HL-60 (cell line): ENCODE data around the gene EPSTI1.

Source experiments
- DNase-seq, 2 experiments: peaks; one replicate each; pipeline ENCODE4 v3.0.0-alpha.2; 2010 to 2020; ENCODE audit warnings: low read depth in 1 of 2, low spot score in 1 of 2
- H3K27ac ChIP-seq: fragments of 250-450 bp; sonication (Bioruptor Pico); replicated peaks from 2 replicates; pipeline ENCODE4 v1.5.1; 2020; ENCODE audit warnings: mild to moderate bottlenecking, moderate library complexity
- H3K27me3 ChIP-seq: fragments of 250-450 bp; sonication (Bioruptor Pico); 2 replicates; pipeline ENCODE4 v1.5.1; 2021; ENCODE audit warnings: mild to moderate bottlenecking, moderate library complexity; ENCODE audit not compliant: insufficient read depth, poor library complexity, severe bottlenecking
- H3K4me3 ChIP-seq: replicated peaks from 2 replicates; pipeline ENCODE4 v1.5.1; 2011; ENCODE audit warnings: mild to moderate bottlenecking, control low read depth, low read length; ENCODE audit not compliant: insufficient read depth
- GABPA ChIP-seq: IDR thresholded peaks from 2 replicates; pipeline ENCODE4 v1.6.1; 2012; ENCODE audit warnings: low read depth
- POLR2AphosphoS5 ChIP-seq: IDR thresholded peaks from 2 replicates; pipeline ENCODE4 v1.6.1; 2012; ENCODE audit warnings: low read depth
- SPI1 ChIP-seq: IDR thresholded peaks from 2 replicates; pipeline ENCODE4 v1.6.1; 2012; ENCODE audit warnings: low read depth, mild to moderate bottlenecking, borderline replicate concordance
- TF ChIP-seq, protein P1 (sequence below): IDR thresholded peaks from 2 replicates; pipeline ENCODE4 v1.6.1; 2012; ENCODE audit warnings: low read depth; ENCODE audit not compliant: insufficient replicate concordance
- TF ChIP-seq, protein P2 (sequence below): IDR thresholded peaks from one replicate; pipeline ENCODE4 v1.5.1; 2011; ENCODE audit warnings: low read length, control low read depth, inconsistent platforms; ENCODE audit not compliant: insufficient read depth

EPSTI1 gene

DNA sequence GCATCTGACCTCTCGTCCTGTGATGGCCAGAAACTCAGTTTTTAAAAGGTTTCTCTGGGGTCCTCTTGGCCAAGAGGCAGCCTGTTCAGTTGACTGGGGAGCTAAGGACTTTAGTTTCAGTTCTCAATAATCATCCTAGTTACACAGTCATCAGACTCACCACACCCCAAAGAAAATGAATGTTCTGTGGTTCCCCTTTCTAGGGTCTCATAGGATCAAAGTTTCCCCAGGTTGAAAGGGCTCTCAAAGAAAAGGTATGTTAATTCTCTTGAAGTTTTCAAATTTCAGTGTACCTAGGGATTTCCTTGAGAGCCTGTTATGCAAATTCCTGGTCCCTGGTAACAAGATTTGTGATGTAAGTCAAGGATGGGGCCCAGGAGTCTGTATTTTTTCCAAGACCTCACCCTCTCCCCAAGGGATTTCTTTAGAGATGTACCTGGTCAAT lies 115.7 kb downstream of the EPSTI1 start:
- no peak overlapping the region for H3K4me3 ChIP-seq
- no peak overlapping the region for H3K27ac ChIP-seq
- H3K27me3 ChIP-seq, result peaks cover 7% of the 10 kb centered on the region
- no peak for TF ChIP-seq POLR2AphosphoS5
- no peak for TF ChIP-seq SPI1
- TF ChIP-seq, protein P1, sequence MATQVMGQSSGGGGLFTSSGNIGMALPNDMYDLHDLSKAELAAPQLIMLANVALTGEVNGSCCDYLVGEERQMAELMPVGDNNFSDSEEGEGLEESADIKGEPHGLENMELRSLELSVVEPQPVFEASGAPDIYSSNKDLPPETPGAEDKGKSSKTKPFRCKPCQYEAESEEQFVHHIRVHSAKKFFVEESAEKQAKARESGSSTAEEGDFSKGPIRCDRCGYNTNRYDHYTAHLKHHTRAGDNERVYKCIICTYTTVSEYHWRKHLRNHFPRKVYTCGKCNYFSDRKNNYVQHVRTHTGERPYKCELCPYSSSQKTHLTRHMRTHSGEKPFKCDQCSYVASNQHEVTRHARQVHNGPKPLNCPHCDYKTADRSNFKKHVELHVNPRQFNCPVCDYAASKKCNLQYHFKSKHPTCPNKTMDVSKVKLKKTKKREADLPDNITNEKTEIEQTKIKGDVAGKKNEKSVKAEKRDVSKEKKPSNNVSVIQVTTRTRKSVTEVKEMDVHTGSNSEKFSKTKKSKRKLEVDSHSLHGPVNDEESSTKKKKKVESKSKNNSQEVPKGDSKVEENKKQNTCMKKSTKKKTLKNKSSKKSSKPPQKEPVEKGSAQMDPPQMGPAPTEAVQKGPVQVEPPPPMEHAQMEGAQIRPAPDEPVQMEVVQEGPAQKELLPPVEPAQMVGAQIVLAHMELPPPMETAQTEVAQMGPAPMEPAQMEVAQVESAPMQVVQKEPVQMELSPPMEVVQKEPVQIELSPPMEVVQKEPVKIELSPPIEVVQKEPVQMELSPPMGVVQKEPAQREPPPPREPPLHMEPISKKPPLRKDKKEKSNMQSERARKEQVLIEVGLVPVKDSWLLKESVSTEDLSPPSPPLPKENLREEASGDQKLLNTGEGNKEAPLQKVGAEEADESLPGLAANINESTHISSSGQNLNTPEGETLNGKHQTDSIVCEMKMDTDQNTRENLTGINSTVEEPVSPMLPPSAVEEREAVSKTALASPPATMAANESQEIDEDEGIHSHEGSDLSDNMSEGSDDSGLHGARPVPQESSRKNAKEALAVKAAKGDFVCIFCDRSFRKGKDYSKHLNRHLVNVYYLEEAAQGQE, result no peak
- TF ChIP-seq, protein P2, sequence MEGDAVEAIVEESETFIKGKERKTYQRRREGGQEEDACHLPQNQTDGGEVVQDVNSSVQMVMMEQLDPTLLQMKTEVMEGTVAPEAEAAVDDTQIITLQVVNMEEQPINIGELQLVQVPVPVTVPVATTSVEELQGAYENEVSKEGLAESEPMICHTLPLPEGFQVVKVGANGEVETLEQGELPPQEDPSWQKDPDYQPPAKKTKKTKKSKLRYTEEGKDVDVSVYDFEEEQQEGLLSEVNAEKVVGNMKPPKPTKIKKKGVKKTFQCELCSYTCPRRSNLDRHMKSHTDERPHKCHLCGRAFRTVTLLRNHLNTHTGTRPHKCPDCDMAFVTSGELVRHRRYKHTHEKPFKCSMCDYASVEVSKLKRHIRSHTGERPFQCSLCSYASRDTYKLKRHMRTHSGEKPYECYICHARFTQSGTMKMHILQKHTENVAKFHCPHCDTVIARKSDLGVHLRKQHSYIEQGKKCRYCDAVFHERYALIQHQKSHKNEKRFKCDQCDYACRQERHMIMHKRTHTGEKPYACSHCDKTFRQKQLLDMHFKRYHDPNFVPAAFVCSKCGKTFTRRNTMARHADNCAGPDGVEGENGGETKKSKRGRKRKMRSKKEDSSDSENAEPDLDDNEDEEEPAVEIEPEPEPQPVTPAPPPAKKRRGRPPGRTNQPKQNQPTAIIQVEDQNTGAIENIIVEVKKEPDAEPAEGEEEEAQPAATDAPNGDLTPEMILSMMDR, result no peak
- TF ChIP-seq GABPA, result no peak
- DNase-seq, result no peak

DNA sequence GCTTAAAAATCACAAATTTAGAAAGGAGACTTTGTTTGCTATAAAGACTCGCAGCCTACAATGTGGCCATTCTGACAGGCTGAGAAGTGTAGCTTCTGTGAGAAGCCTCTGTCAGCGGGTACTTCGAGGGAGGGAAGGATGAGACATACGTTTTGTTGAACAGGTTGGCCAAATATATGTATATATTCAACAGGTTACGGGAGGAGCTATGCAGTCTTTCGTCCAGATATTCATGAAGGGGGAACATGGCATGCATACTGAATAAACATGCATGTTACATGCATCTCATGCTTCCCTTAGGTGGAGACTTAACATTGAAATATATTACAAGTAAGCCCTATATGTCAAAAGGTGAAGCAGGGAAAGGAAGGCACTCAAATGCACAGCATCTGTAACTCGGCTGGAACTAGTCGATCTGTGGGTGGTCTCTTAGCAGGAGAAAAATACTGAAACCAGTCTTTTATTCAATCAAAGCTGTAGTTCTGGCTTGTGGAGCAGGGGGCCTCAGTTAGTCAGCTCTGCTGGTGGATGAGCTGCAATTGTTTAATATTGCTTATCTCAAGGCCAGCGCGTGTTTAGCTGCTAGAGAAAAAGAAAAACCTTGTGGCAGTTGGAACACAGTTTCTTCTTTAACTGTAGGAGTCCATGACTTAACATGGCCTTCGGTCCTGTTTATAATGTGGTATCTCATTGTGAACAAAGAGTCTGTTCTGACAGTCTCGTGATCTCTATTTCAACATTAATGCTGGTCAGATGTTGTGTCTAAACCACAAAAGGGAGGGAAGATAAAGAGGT lies 116.4 kb downstream of the EPSTI1 start:
- Histone ChIP-seq H3K4me3 (no peak overlapping the region), H3K27me3 (peaks cover 3% of the 10 kb centered on the region), H3K27ac (no peak overlapping the region)
- no peak for DNase-seq
- TF ChIP-seq GABPA (no peak), POLR2AphosphoS5 (no peak), SPI1 (no peak)
- TF ChIP-seq, protein P1, result no peak
- TF ChIP-seq, protein P2, result no peak

DNA sequence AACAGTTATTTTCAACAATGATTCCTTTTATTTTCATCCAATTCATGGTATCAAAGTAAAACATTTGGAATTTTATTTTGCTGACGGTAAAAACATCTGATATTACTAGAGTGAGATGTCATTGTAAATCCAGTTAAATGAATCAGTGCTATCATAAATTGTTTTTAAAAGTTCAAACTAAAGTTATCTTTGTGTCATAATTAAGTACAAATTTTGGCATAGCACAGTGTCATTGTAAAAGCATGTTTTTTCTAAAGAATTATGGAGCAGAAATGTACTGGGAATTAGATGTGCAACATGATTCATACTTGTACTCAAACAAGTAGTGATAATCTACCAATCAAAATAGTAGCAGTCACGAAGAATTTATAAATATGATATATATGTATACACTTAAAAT lies 117.8 kb downstream of the EPSTI1 start:
- no peak overlapping the region for H3K27ac ChIP-seq
- no peak overlapping the region for H3K4me3 ChIP-seq
- DNase-seq, result no peak
- no peaks in the 10 kb centered on the region for H3K27me3 ChIP-seq
- no peak for TF ChIP-seq POLR2AphosphoS5
- TF ChIP-seq SPI1, result no peak
- TF ChIP-seq GABPA, result no peak
- TF ChIP-seq, protein P2, result no peak
- TF ChIP-seq, protein P1, result no peak
